Naive B cell (primary cell): ENCODE data around the gene FKBP5. TPM values are rescaled to one million over a fixed set of nuclear protein-coding genes. Genes with fewer than 3 reads are reported as not detected.

Source experiments
- ATAC-seq, 2 donors: fragments of 150-1000 bp; cut with Tn5 transposase; 2 replicates each; pipeline ENCODE4 v1.10.0; 2021; ENCODE audit warnings: low read depth in 2 of 2, mild to moderate bottlenecking in 2 of 2, moderate library complexity in 2 of 2
- DNase-seq: peaks from one replicate; pipeline ENCODE4 v3.0.0; 2022
- H3K27ac Mint-ChIP-seq, 6 donors: one replicate each; pipeline ENCODE4 v1.8.0; 2020 to 2022; ENCODE audit warnings: mild to moderate bottlenecking in 6 of 6, mixed read lengths in 6 of 6, moderate library complexity in 5 of 6, inconsistent platforms in 2 of 6
- H3K27me3 Mint-ChIP-seq, 3 donors: one replicate each; pipeline ENCODE4 v1.8.0; 2021 to 2022; ENCODE audit warnings: mixed read lengths in 3 of 3, mild to moderate bottlenecking in 1 of 3
- H3K36me3 Mint-ChIP-seq, 2 donors: one replicate each; pipeline ENCODE4 v1.8.0; 2020 to 2022; ENCODE audit warnings: mixed read lengths in 2 of 2, inconsistent platforms in 1 of 2, mild to moderate bottlenecking in 1 of 2
- H3K4me1 Mint-ChIP-seq, 3 donors: one replicate each; pipeline ENCODE4 v1.8.0; 2020 to 2022; ENCODE audit warnings: mixed read lengths in 3 of 3, inconsistent platforms in 1 of 3, mild to moderate bottlenecking in 1 of 3, moderate library complexity in 1 of 3
- H3K4me3 Mint-ChIP-seq, 8 donors: one replicate each; pipeline ENCODE4 v1.8.0; 2020 to 2022; ENCODE audit warnings: mild to moderate bottlenecking in 8 of 8, mixed read lengths in 8 of 8, moderate library complexity in 8 of 8, inconsistent platforms in 2 of 8
- H3K9me3 Mint-ChIP-seq, 7 donors: one replicate each; pipeline ENCODE4 v1.8.0; 2020 to 2022; ENCODE audit warnings: mixed read lengths in 7 of 7, mild to moderate bottlenecking in 5 of 7, inconsistent platforms in 2 of 7, moderate library complexity in 1 of 7
- polyA plus RNA-seq, 6 donors: library from polyadenylated mRNA; unstranded; fragments of 300-500 nt; fragmentation: Illumina TruSeq; gene quantifications; one replicate each; pipeline ENCODE4 v1.2.3, GENCODE V29; 2021; ENCODE audit warnings: low read depth in 6 of 6

FKBP5 gene
- polyA plus RNA-seq, 6 donors from 2014 or later = 6.7 to 80.8 (median 15.1) TPM

DNA sequence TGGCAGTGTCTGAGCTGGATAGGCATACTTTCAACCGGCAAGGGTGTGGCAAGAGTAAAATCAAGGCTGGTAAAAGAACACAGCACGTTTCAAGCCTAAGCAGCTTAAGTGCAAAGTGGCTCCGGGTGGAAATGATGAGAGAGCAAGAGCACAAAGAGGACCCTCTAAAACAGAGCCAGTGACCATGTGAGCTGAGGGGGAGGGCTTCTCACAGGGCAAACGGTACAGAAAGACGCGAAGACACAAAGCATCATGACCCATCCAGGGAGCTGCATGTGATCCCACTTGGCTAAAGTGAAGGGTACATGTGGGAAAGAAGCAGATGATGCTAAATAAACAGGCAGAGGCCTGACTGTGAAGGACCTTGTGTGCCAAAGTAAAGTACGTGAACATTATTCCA, 25.7 kb downstream of the FKBP5 start:
- no peak overlapping the region for H3K4me3 Mint-ChIP-seq

DNA sequence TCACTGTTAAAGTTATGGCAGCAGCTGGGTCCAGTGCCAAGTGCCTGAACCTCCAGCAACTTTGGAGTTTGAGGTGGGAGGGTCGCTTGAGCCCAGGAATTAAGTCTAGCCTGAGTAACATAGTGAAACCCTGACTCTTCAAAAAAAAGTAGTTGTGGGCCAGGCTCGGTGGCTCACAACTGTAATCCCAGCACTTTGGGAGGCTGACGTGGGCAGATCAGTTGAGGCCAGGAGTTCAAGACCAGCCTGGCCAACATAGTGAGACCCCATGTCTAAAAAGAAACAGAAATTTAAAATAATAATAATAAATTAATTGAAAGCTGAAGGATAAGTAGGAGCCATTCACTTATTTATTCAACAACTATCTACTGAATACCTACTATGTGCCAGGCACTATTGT, 33.8 kb downstream of the FKBP5 start:
- Mint-ChIP-seq H3K9me3 (peaks cover 0 to 9% (median 6%) of the 10 kb centered on the region in 7 donors), H3K36me3 (no peaks in the 10 kb centered on the region), H3K4me1 (no peaks in the 10 kb centered on the region), H3K27me3 (no peaks in the 10 kb centered on the region), H3K27ac (no peak overlapping the region), H3K4me3 (no peak overlapping the region)
- ATAC-seq (no peak), DNase-seq (no peak)

More for the DNA sequence above, 25.7 kb downstream of the FKBP5 start:
- H3K27me3 Mint-ChIP-seq = no peaks in the 10 kb centered on the region
- H3K4me1 Mint-ChIP-seq = peaks cover 1 to 15% (median 5%) of the 10 kb centered on the region in 3 donors
- no peaks in the 10 kb centered on the region for H3K9me3 Mint-ChIP-seq
- no peaks in the 10 kb centered on the region for H3K36me3 Mint-ChIP-seq
- ATAC-seq (no peak), DNase-seq (no peak)
- no peak overlapping the region for H3K27ac Mint-ChIP-seq

DNA sequence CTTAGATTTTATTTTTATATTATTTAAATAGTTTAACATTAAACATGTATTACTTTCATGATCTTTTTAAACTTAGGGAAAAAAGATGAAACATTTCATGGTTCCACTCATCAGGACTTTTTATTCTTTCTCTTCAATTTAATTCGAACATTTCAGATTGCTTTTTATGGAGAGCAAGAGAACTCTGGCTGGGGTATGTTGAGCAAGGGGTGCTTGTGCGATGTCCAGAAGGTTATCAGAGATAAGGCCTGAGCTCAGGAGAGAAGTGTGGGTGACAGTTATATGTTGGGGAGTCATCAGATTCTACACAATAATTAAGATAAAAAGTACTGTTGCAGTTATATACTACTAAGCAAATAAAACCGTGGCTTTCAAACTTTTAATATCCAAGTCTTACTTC, 37.5 kb downstream of the FKBP5 start:
- Mint-ChIP-seq H3K27me3 (no peaks in the 10 kb centered on the region), H3K27ac (no peak overlapping the region), H3K36me3 (no peaks in the 10 kb centered on the region), H3K9me3 (peaks cover 0 to 9% (median 6%) of the 10 kb centered on the region in 7 donors), H3K4me3 (no peak overlapping the region), H3K4me1 (peaks cover 0 to 6% (median 0%) of the 10 kb centered on the region in 3 donors)
- ATAC-seq (no peak), DNase-seq (no peak)

DNA sequence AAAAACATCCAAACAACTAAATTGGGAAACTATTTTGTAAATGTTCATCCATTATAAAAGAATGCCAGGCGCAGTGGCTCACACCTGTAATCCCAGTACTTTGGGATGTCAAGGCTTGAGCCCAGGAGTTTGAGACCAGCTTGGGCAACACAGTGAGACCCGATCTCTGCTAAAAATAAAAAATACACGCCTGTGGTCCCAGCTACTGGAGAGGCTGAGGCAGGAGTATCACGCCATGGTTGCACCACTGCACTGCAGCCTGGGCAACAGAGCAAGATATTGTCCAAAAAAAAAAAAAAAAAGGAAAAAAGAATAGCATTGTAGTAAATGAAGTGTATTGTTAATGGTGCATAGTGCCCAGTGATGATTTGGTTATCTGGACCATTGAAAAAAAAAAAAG, 38.7 kb downstream of the FKBP5 start:
- H3K9me3 Mint-ChIP-seq = peaks cover 0 to 9% (median 6%) of the 10 kb centered on the region in 7 donors
- no peaks in the 10 kb centered on the region for H3K27me3 Mint-ChIP-seq
- no peak for ATAC-seq
- no peak overlapping the region for H3K27ac Mint-ChIP-seq
- H3K36me3 Mint-ChIP-seq = no peaks in the 10 kb centered on the region
- H3K4me1 Mint-ChIP-seq = peaks cover 0 to 6% (median 0%) of the 10 kb centered on the region in 3 donors
- no peak for DNase-seq
- no peak overlapping the region for H3K4me3 Mint-ChIP-seq

DNA sequence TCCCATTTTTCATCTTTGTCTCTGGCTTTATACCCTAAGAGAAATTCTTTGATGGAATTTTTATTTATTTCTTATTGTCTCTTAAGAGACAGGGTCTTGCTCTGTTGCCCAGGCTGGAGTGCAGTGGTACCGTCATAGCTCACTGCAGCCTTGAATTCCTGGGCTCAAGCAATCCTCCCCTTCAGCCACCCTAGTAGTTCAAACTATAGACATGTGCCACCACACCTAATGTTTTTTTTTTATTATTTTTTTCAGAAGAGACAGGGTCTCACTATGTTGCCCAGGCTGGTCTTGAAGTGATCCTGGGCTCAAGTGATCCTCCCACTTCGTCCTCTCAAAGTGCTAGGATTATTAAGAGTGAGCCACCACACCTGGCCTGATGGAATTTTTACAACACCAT, 40.5 kb downstream of the FKBP5 start:
- Mint-ChIP-seq H3K27ac (no peak overlapping the region), H3K4me3 (no peak overlapping the region), H3K27me3 (no peaks in the 10 kb centered on the region), H3K9me3 (peaks cover 0 to 7% (median 6%) of the 10 kb centered on the region in 7 donors), H3K36me3 (no peaks in the 10 kb centered on the region), H3K4me1 (peaks cover 0 to 6% (median 0%) of the 10 kb centered on the region in 3 donors)
- DNase-seq (no peak), ATAC-seq (no peak)

DNA sequence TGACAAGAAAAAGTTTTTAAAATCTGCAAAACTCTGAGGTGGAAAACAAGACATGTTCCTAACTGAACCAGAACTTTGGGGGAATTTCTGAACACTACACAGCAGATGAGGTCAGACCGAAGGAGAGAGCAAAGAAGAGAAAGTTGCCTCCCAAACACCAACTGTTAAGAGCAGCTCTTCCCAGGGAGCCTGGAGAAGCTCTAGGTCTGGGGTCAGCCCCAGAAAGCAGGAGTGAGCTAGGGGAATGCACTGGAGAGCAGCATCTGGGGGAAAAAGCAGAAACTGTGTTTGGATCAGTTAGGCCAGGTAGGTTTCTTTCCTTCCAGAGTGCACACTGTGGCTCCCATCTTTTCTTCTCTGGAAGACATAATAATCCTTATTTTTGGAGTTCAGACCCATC, 41.3 kb downstream of the FKBP5 start:
- no peak overlapping the region for H3K4me3 Mint-ChIP-seq
- H3K27me3 Mint-ChIP-seq = no peaks in the 10 kb centered on the region
- H3K36me3 Mint-ChIP-seq = no peaks in the 10 kb centered on the region
- H3K9me3 Mint-ChIP-seq = peaks cover 0 to under 1% (median 0%) of the 10 kb centered on the region in 7 donors
- DNase-seq (no peak), ATAC-seq (no peak)
- peak overlapping the region in 1 of 6 donors; percentile 5 for H3K27ac Mint-ChIP-seq
- H3K4me1 Mint-ChIP-seq = peaks cover 0 to 6% (median 0%) of the 10 kb centered on the region in 3 donors

DNA sequence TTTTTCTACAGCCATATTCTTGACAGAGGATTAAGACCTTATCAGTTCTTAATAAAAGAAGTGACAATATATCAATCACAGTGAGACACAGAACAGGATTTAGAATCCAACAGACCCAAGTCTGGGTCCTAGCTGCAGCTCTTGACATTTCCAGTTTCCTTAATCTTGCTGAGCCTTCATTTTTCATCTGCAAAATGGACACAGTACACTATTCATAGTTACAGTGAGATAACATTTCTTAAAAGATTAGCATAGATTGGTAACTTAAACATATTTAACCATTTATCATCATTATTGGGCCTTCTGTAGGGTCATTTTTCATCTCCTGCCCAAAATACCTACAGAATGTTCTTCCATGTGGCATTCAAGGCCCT, 45.6 kb downstream of the FKBP5 start:
- peak overlapping the region in 2 of 6 donors; percentile 6 to 8 for H3K27ac Mint-ChIP-seq
- no peaks in the 10 kb centered on the region for H3K27me3 Mint-ChIP-seq
- H3K4me1 Mint-ChIP-seq = no peaks in the 10 kb centered on the region
- no peak for DNase-seq
- H3K9me3 Mint-ChIP-seq = no peaks in the 10 kb centered on the region
- no peak for ATAC-seq
- no peak overlapping the region for H3K4me3 Mint-ChIP-seq
- H3K36me3 Mint-ChIP-seq = no peaks in the 10 kb centered on the region

DNA sequence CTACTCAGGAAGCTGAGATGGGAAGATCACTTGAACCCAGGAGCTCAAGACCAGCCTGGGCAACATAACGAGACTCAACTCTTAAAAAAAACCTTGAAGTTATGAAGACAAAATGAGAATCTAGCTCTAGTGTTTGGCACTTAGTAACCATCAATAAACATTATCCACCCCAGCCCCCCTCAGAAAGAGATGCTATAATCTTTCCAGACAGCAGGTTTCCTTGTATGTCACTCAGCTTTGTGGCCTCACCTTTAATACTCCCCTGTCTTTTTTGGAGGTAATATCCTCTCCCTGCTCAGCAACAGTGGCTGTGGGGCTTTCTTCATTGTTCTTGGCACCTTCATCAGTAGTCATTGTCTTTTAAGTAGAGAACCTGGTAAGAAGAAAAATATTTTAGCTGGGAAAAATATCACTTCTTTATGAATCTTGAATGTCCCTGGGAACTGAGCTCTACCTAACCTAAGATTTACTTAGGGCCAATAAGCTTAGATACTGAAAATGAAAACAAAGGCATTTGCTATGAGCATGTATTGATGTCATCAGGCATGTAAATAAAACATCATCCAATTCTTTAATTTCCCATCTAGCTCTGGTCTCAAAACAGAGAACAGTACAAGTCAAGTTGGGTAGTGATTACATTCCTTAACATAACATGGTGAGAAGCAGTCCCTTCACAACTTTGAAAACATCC, 46.1 kb downstream of the FKBP5 start:
- H3K36me3 Mint-ChIP-seq = no peaks in the 10 kb centered on the region
- no peaks in the 10 kb centered on the region for H3K9me3 Mint-ChIP-seq
- H3K27me3 Mint-ChIP-seq = no peaks in the 10 kb centered on the region
- peak overlapping the region in 2 of 6 donors; percentile 6 to 8 for H3K27ac Mint-ChIP-seq
- DNase-seq (no peak), ATAC-seq (no peak)
- no peak overlapping the region for H3K4me3 Mint-ChIP-seq
- H3K4me1 Mint-ChIP-seq = no peaks in the 10 kb centered on the region

DNA sequence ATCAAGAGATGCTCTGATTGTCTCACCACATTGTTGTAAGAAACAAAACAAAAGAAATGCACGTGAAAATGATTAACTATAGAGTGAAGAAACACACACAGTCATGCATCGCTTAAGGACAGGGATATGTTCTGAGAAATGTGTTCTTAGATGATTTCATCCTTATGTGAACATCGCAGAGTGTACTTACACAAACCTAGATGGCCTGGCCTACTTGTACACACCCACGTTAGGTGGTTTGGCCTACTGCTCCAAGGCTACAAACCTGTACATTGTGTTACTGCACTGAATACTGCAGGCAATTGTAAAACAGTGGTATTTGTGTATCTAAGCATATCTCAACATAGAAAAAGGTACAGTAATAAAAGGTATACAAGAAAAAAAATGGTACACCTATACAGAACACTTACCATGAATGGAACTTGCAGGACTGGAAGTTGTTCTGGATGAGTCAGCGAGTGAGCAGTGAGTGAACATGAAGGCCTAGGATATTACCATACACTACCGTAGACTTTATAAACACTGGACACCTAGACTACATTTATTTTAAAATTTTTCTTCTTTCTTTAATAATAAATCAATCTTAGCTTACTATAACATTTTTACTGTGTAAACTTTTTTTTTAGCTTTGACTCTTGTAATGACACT, 48.6 kb downstream of the FKBP5 start:
- DNase-seq (no peak), ATAC-seq (no peak)
- Mint-ChIP-seq H3K27me3 (no peaks in the 10 kb centered on the region), H3K4me3 (no peak overlapping the region), H3K27ac (no peak overlapping the region), H3K4me1 (no peaks in the 10 kb centered on the region), H3K9me3 (no peaks in the 10 kb centered on the region), H3K36me3 (peaks cover 0 to 6% of the 10 kb centered on the region in 2 donors)

DNA sequence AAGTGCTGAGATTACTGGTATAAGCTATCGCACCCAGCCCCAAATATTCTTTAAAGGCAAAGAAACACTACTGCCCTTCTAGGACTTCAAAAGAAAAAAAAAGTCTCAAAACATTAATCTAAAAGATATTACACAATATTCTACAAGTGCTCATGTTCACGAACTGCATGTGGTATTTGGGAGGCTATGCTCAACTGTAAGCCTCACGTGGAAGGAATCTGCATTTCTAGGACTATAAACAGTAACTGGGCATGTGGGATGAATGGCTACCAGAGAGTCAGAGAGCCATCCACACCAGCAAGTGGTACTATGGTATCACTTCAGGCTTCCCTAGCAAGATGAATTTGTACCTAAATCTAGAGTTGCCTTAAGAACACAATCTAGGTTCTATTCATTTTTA, 50.0 kb downstream of the FKBP5 start:
- ATAC-seq = no peak
- Mint-ChIP-seq H3K4me1 (no peaks in the 10 kb centered on the region), H3K27ac (no peak overlapping the region), H3K9me3 (no peaks in the 10 kb centered on the region), H3K36me3 (peaks cover 0 to 6% of the 10 kb centered on the region in 2 donors), H3K27me3 (no peaks in the 10 kb centered on the region), H3K4me3 (no peak overlapping the region)
- DNase-seq = no peak

DNA sequence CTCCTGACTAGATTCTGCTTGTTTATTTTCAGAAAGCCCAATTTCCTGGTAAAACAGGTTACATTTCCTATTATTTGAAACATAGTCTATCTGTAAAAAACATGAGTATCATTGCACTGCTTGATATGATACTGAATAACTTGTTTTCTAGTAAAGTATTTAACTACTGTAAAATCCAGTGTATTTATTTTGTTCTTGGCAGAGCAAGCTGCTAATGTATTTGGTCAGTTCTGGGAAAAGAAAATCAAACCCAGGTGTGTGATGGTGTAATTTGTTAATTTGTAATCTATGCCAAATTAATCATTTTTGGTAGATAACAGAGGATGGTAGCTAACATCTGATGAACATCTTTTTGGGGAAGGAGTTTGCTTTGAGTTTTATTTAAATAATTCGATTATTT, 50.8 kb downstream of the FKBP5 start:
- Mint-ChIP-seq H3K4me3 (no peak overlapping the region), H3K27ac (no peak overlapping the region)

DNA sequence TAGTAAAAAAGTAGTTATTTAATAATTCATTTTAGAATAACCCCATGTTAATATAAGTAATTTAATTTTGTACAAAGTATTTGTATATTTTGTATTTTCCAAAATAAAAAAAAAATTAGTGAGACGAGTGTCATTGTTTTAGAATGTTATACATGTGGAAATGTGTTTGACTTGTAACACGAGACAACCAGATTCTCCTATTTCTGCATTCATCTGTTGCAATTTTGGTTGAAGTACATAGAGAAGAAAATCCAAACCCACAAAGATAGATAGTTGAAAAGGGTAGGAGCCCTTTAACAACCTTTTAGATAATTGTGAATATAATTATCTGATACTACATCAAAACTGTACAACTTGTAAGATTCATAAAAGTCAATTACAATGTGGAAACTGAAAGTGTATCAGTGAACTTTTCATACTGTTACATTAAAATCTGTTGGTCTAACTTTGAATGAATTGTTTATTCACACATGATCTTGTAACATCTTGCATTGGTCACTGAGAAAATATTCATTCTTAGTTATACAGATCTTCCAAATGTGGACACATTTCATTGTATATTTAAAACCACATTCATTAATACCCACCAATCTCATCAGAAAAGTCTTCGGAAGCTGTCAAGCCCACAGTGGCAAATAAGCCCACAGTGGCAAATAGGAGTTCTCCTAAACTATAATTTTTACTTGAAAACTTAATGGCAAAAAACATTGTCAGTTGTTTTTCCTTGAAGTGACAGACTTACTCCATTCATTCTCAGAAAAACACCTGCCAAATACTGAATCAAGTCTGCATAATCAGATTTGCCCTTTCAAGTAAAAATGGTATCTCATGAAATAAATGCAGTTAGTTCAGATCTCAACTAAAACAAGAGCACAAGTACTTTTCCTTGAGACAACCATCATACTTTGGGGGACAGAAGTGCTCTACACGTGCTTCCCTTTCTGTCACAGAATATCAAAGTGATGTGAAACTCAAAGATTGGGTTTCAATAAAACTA, 52.8 kb downstream of the FKBP5 start:
- Mint-ChIP-seq H3K4me1 (no peaks in the 10 kb centered on the region), H3K36me3 (peaks cover 0 to 6% of the 10 kb centered on the region in 2 donors), H3K9me3 (no peaks in the 10 kb centered on the region), H3K4me3 (no peak overlapping the region), H3K27me3 (no peaks in the 10 kb centered on the region), H3K27ac (no peak overlapping the region)
- DNase-seq (no peak), ATAC-seq (no peak)

More for the DNA sequence above, 50.8 kb downstream of the FKBP5 start:
- H3K27me3 Mint-ChIP-seq = no peaks in the 10 kb centered on the region
- H3K36me3 Mint-ChIP-seq = peaks cover 0 to 6% of the 10 kb centered on the region in 2 donors
- ATAC-seq (no peak), DNase-seq (no peak)
- H3K4me1 Mint-ChIP-seq = no peaks in the 10 kb centered on the region
- no peaks in the 10 kb centered on the region for H3K9me3 Mint-ChIP-seq

DNA sequence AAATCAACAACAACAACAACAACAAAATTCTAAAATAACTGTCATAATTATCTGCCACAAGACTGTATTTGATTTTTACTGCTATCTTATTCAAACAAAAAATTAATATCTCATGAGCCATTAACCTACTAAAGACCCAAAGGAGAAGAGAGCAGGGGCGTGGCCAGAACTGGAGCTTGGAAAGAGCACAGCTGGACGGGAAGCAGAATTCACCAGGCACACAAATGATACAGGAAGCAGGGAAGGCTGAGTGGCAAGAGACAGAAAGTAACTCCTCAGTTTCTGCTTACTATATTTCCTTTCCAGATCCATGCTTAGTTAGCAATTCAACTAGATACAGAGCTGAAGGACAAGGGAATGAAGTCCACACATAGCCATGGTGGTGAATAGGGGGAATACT, 54.4 kb downstream of the FKBP5 start:
- Mint-ChIP-seq H3K4me3 (no peak overlapping the region), H3K36me3 (peaks cover 6 to 7% of the 10 kb centered on the region in 2 donors), H3K27me3 (no peaks in the 10 kb centered on the region), H3K9me3 (no peaks in the 10 kb centered on the region), H3K27ac (no peak overlapping the region), H3K4me1 (no peaks in the 10 kb centered on the region)
- DNase-seq (no peak), ATAC-seq (no peak)
